Subcutaneous preadipocyte (primary cell): ENCODE data around the gene CDK6. TPM values are rescaled to one million over a fixed set of nuclear protein-coding genes. Genes with fewer than 3 reads are reported as not detected.

ENCODE experiments used
- small RNA-seq: library from RNA; depleted of rRNA; stranded (forward); fragments of <200 nt; gene quantifications from one replicate; pipeline ENCODE3, GENCODE V24; 2012
- total RNA-seq: library from RNA; depleted of rRNA; stranded (reverse); fragments of >200 nt; gene quantifications from 2 replicates; pipeline ENCODE4 v1.2.3, GENCODE V29; 2012

The CDK6 gene
- total RNA-seq, result 28.3 and 76.0 TPM in 2 replicates

DNA sequence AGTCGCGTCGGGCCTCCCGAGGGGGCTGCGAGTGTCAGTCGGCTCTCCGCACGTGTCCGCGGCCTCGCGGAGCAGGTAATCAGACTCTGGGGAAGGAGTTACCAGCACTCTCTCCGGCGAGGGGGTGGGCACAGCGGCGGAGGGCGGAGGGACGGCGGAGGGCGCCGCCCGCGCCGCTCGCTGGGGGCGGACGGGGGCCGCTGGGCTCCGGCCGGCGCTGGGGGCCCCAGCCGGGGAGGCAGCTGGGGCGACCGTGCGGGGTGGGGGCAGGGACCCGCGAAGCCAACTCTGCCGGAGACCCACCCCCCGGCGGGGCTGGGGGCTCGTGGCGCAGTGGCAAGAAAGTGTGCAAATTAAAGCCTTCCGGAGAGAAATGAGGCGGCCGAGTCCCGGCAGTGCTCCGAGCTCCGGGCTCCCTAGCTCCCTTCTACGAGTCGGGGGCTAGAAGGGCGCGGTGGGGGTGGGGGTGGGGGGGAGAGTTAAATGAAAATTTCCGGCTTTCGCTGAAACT, at the start of gene CDK6:
Gene CDK6, minus strand, starts transcription at position 85 of the 511 bp plus-strand sequence. CDS start 3,250 bp downstream, outside the sequence.

Small RNA genes lying within 50 kb of the gene (small RNA-seq; reads per million reads assigned to genes)
- not detected for gene RNU6-10P

Other genes starting within 250 kb of the CDK6 start
- 14.7 and 19.5 TPM in 2 replicates for gene FAM133B, start 246.2 kb downstream of the CDK6 start, total RNA-seq